ENCODE data around the gene ASRGL1.

DNA sequence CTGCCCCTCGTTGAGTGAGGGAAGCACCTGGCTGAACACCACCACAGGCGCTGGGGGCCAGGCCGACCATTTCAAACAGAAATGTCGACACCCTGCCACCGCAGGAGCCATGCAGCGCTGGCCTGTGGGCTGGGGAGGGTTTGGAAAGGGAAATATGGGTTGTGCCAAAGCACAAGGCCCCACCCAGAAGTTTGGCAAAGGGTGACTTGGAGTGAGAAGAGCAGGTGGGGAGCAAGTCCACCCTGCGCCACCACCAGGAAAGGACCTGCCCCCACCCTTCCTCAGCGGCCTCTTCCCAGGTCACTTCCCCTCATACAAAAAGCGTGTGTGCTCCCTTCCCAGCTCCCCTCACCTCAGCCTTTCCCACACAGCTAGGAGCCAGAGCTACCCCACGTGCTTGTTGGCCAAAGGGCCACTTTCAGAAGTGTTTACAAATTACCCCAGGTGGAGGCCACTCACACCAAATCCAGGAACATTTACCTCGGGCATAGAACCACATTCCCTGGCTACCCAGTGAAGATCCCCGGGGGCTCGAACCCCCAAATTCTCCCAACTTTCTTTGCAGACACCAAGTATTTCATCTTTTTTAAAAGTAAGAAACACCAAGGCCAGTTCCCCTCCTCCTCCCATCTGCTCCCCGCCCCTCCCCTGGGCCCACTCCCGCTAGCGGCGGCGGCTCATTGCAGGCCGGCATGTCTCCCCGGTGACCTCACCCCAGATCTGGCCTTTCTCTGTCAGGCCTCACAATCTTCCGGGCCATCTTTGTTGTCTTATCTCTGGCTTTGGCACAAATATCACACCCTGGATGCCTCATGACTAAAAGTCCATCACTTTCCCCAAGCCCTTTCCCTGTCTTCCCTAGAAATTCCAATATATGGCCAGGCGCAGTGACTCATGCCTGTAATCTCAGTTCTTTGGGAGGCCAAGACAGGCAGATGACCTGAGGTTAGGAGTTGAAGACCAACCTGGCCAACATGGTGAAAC lies 61.1 kb downstream of the ASRGL1 start:
- TF ChIP-seq, protein P1, sequence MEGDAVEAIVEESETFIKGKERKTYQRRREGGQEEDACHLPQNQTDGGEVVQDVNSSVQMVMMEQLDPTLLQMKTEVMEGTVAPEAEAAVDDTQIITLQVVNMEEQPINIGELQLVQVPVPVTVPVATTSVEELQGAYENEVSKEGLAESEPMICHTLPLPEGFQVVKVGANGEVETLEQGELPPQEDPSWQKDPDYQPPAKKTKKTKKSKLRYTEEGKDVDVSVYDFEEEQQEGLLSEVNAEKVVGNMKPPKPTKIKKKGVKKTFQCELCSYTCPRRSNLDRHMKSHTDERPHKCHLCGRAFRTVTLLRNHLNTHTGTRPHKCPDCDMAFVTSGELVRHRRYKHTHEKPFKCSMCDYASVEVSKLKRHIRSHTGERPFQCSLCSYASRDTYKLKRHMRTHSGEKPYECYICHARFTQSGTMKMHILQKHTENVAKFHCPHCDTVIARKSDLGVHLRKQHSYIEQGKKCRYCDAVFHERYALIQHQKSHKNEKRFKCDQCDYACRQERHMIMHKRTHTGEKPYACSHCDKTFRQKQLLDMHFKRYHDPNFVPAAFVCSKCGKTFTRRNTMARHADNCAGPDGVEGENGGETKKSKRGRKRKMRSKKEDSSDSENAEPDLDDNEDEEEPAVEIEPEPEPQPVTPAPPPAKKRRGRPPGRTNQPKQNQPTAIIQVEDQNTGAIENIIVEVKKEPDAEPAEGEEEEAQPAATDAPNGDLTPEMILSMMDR (IDR thresholded peaks at IDR 0.05) = no peak
- no peak for TF ChIP-seq RARB (CRISPR knock-in tag; IDR thresholded peaks at IDR 0.05)
- no peak for TF ChIP-seq MAFK (IDR thresholded peaks at IDR 0.05; ENCODE audit: partially characterized antibody)
- no peak for TF ChIP-seq POLR2A (IDR thresholded peaks at IDR 0.05; ENCODE audit: low read length)
- TF ChIP-seq MYC (IDR thresholded peaks at IDR 0.05; ENCODE audit: borderline replicate concordance, low read length) = no peak

Measured in A549 (cell line).